Urothelium cell line (cell line): ENCODE measurements around the gene DSCAML1.

Source experiments
- DNase-seq: peaks from one replicate; pipeline ENCODE4 v3.0.0; 2011; ENCODE audit warnings: low spot score, mixed read lengths
- FAIRE-seq: peaks from 2 replicates; lab custom pipeline; 2011; peaks lifted over from hg19 to GRCh38; lab: Jason Lieb, UNC

The DSCAML1 gene

DNA sequence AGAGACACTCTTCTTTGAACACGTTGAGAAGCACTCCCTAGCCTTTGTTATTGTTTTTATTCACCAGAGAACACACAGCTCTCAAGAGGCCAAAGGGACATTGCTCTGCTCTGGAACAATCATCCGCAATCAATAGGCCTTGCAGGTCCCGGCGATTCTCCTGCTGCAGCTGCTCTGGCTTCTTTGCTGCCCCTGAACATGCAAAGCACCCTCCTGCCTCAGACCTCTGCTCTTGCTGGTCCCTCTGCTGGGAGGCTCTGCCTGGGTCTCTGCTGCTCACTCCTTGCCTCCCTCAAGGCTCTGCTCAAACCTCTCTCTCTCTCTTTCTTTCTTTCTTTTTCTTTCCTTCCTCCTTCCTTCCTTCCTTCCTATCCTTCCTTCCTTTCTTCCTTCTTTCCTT, 232.7 kb downstream of the DSCAML1 start:
- DNase-seq, result no peak
- FAIRE-seq, result no peak

DNA sequence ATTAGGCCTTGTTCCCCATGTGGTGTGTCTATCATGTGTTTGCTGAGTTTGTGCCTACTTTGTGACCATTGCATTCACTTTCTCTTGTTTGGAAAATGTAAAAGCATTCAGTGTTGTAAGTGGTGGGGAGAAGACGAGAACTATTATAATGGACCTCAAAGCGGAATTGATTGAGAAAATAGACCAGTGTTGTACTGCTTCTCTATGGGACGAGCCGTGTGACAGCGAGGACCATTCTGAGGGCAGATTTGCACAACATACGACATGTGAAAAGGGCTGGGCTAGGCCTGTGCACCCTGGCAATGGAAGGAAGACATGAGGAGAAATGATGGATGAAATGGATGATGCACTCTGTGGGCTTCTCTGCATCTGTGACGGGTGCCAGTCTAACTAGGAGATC, 233.5 kb downstream of the DSCAML1 start:
- FAIRE-seq (no peak), DNase-seq (no peak)

DNA sequence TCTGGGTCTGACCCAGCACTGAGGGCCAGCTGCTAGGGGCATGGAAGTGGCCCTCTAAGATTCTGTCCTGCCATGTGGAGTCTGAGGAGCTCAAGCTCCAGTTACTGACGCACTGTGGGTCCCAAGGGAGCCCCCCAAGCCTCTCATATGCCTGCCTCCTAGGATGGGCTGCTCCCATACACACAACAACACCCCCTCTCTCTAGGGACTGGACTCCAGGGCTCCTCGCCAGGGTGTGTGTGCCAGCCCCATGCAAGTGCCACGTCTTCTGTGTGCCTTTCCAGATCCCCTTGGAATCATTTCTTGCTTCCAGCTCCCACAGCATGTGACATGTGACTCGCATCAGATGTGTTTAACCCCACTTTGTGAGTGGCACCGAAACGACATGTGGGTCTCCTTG, 234.9 kb downstream of the DSCAML1 start:
- DNase-seq (no peak), FAIRE-seq (no peak)

DNA sequence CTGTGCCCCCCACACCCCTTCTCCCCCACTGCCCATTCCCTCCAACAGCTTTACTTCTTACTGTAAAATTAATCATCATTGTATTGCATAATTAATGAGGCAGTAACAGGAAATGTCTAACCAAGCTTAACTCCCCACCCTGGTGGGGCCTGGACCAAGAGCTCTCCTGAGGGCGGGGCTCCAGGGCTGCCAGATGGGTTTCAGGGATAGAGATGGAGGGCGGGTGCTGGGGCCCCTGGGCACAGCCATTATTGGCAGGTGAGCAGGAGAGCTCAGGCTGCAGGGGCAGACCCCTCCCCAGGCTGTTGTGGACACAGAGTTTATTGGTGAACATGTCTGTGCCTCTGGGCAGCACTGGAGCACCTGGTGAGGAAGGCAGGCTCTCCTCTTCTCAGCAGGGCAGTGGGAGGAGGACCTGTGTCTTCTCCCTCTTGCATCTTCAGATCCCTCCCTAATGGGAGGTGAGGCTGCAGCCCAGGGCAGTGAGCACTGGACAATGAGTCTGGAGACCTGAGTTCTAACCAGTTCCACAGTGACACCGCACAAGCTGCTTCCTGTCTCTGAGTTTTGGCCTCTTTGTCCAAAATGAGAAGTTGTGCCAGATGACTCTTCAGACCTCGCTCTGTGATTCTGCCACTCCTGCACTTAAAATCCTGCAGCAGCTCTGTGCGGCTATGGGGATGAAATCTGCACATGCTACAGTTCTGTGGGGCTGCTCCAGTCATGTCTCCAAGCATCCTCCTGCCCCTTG, 236.1 kb downstream of the DSCAML1 start:
- DNase-seq (no peak), FAIRE-seq (no peak)

GRCh38 chr11:117559698-117560097, 237.3 kb downstream of the DSCAML1 start:
- FAIRE-seq, result no peak
- no peak for DNase-seq

- DNase-seq (no peak), FAIRE-seq (no peak)
These were observed 239.7 kb downstream of the DSCAML1 start for GRCh38 chr11:117557361-117557760.

- no peak for FAIRE-seq
- DNase-seq, result no peak
These were observed 242.2 kb downstream of the DSCAML1 start for GRCh38 chr11:117554601-117555333.

DNA sequence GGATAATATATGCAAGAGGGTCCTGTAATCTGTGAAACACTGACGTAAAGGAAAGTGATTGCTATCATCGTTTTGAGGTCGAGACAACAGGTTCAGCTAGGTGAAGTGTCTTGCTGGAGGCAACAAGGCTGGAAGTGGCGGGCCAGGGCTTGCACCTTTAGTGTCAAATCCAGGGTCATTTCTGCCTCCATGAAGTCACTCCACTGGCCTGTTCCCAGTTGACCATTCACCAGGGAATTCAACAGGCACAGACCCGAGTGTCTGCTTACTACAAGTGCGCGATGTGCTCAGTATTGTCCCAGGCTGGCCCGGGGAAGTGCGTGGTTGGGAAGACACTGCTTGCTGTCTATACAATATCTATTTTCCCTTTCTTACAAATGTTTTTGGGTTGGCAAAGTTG, 244.4 kb downstream of the DSCAML1 start:
- FAIRE-seq (no peak), DNase-seq (no peak)

GRCh38 chr11:117551761-117552343, 245.2 kb downstream of the DSCAML1 start:
- DNase-seq (no peak), FAIRE-seq (no peak)

GRCh38 chr11:117550466-117550865, 246.6 kb downstream of the DSCAML1 start:
- no peak for DNase-seq
- FAIRE-seq, result no peak

GRCh38 chr11:117549417-117549816, 247.6 kb downstream of the DSCAML1 start:
- DNase-seq (no peak), FAIRE-seq (no peak)

GRCh38 chr11:117548876-117549275, 248.1 kb downstream of the DSCAML1 start:
- DNase-seq (no peak), FAIRE-seq (no peak)

DNA sequence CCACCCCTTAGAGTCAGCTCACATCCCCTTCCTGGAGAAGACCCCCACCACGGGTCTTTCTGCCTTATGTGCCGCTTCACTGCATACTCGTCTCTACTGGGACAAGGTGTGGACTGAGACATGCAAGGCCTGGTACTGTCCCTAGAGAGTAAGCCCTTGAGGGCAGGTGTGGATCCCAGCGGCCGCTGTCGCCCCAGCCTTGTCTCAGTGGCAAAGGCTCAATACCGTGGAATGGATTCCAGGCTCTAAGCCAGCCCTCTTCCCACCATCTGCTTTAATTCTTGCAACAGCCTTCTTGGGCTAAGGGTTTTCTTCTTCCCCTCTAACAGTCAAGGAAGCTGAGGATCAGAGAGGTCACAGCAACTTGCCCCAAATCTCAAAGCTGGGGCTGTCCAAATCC, 249.1 kb downstream of the DSCAML1 start:
- no peak for DNase-seq
- FAIRE-seq, result no peak

GRCh38 chr11:117547195-117547850, 249.7 kb downstream of the DSCAML1 start:
- DNase-seq (no peak), FAIRE-seq (no peak)

DNA sequence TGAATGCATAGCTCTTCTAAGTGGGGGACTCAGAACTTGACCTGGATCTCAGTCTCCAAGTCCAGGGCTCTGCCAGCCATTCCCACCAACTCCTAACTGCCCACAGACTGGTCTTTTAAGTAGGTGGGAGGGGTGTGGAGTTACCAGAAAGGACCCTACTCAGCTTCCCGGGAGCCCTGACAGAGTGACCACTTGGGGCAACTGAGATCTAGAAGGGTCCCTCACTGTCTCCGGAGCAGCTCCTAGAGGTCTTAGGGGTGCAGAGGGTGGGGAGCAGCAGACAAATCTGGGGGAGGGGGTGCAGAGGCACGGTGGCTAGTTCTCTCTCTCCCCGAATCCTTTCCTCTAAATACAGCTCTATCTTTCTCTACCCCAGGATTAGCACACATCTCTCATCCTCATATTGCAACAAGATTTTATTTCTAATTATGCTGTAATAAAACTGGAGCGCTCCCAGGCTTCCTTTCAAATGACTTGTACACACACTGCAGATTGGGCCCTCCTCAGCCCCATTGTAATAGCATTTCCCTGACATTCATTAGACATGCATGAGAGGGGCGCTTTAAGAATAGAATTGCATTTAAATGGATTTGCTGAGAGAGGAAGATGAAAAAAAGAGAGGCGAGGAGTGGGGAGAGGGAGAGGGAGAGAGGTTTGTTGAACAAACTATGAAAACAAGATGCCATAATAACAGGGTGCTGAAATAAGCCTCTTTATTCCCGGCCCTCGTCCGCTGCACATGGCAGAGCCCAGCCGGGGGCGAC, 250.4 kb downstream of the DSCAML1 start:
- FAIRE-seq (no peak), DNase-seq (no peak)

- no peak for DNase-seq
- FAIRE-seq, result no peak
These were observed 251.3 kb downstream of the DSCAML1 start for GRCh38 chr11:117545706-117546105.

- DNase-seq (no peak), FAIRE-seq (no peak)
These were observed 252.8 kb downstream of the DSCAML1 start for GRCh38 chr11:117544130-117544800.

GRCh38 chr11:117541211-117541610, 255.8 kb downstream of the DSCAML1 start:
- FAIRE-seq (no peak), DNase-seq (no peak)

DNA sequence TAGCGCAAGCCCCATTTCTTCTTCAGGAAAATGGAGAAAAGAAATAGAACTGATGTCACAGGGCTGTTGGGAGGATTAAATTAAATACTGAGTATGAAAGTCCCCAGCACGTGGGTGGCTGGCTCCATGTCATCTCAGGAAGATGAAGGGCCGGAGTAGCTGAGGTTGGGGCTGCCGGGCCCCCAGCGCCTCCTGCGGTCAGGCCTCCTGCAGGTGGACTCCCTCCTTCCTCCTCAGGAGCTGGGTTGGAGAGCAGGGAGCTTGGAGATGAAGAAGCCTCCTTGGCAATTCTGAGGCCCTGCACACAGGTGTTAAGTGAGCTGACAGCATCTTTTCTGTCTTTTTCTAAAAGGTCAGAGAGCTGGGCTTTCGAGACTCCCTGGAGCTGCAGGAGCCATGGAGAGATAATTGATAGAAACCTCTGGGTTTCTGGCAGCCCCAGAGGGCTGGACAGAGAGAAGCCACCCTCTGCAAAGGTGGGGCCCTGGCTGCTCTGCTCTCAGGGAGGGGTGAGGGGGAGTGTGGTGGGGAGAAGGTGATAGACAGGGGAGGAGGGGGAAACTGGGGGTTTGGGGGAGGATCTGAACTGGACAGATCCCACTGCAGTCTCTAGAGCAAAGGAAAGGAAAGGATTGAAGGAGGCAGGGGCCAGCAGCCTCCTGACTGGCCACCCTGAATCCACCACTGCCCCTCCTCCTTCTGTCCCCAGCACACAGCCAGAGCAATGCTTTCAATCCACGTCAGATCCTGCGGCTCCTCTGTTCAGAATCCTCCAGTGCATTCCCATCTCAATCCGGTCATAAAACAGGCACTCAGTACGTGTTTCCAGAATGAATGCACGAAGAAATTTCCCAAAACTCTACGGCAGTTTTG, 258.5 kb downstream of the DSCAML1 start:
- DNase-seq, result peak; percentile 15

More for the DNA sequence above, 258.5 kb downstream of the DSCAML1 start:
- no peak for FAIRE-seq
